Embryonic facial prominence (tissue), 1 donor: Measurements from ENCODE around the gene FHL2.

ENCODE experiments used
- DNase-seq: peaks from one replicate; pipeline ENCODE4 v3.0.0-alpha.2; 2016; ENCODE audit errors: extremely low spot score

The FHL2 gene

DNA sequence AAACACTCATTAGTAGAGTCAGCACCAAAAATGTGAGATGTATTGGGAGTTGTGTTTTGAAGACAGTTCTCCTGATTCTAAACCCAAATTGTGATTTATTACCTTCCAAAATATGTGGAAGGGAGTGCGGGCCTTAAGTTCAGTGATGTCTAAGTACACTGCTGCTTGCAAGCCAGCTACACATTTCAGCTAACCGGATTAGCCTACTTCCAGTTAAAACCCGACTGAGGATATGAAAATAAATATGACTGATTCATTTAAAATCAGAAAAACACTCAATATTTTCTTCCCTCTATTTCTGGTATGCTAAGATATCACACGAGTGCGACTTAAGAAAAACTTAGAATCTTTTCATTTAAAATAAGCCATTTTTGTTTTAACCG is 907 bp downstream of the FHL2 start:
- no peak for DNase-seq

DNA sequence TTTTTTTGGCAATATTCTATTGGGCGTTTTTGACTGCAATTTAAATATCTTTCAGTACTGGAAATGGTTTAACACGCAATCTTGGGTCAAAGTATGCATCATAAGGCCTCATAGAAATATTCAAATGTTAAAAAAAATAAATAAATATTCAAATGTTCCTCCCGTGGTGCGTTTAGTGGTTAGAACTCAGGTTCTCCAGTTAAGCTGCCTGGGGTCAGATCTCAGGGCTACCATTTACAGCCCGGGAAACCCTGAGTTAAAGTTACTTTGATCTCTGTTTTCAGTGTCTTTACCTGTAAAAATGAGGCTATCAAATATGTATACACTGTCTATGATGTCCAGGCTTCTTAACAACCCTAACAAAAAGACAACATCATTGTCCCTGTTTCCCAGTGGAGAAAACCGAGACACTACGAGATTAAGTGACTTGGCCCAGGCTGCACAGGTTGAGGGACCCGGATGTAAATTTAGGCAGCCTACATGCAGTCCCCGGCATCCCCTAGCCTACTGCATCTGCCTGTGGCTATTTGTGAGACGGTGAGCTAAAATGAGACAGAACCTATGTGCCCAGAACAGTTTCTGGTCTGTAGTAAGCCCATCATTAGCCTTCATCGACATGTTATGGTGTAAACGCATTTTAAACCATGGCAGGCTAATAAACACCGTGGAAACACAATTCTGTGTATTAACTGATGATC is 1.7 kb downstream of the FHL2 start:
- no peak for DNase-seq

DNA sequence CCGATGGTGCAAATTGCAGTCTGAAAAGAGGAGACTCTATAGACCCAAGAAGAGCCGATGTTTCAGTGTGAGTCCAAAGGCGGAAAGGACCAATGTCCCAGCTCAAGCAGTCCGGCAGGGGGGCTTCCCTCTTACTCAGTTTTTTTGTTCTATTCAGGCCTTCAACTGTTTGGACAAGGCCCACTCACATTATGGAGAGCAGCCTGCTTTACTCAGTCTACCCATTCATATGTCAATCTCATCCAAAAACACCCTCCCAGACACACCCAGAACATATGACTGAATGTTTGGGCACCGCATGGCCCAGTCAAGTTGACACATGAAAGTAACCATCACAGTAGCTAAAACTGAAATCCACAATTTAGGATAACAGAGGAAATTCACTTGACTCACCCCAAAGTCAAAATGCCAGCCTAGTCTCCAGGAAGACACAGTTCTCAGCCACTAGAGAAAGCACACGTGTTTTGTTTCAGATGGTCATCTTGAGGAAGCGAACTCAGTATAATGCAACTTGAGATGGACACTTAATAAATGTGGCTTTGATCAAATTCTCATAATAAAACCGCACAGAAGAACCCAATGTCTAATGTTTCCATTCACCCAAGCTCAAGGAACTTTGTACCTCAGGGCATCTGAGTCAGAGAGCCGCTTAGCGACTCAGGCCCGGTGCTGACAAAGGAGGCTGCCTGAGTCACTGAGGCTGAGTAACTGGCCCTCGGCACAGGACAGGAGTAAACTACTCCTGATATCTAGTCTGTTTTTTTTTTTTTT is 2.4 kb downstream of the FHL2 start:
- no peak for DNase-seq

DNA sequence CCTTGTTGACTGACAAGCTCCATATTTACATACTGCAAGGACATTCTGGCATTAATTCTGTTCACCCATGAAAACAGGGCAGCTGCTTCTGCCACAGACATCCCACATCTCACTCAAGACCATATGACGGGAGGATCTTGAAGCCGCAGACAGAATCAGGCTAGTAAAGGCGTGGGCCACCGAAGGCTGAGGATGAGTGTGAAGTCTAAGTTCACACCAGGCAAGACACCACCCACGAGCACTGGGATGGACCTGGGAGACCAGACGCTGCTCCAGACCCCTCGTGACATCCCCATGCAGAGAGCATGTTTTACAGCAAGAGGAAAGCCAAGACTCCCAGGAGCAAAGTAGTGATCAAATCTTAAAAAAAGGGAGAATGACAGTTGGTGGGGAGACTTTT is 3.2 kb downstream of the FHL2 start:
- no peak for DNase-seq

DNA sequence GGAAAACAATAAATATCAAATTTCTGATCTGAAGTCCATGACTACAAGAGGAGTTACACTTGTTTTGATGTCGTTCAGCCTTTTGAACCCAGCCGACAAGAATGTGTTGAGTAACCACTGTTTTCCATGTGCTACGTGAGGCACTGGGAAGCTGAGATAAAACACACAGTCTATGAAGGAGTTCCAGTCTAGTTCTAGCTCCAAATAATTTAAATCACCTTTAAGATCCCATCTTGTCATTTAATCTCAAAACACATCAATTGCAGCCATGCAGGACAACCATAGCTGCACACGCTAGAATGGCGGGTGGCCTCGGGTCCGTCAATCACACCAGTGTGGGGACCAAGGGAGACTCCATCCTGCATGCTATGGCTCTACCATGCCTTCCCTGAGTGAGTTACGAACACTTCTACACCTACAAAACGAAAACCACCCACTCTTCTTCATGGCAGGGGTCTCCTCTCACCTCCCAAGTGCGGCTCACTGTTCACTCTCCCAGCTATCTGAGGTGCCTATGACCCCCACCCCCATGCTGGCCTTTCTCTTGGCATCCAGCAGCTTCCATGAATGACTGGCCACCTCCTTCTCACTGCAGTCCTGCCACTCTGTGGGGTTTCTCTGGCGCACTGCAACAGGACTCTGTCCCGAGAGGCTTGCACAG is 3.8 kb downstream of the FHL2 start:
- DNase-seq, result no peak

DNA sequence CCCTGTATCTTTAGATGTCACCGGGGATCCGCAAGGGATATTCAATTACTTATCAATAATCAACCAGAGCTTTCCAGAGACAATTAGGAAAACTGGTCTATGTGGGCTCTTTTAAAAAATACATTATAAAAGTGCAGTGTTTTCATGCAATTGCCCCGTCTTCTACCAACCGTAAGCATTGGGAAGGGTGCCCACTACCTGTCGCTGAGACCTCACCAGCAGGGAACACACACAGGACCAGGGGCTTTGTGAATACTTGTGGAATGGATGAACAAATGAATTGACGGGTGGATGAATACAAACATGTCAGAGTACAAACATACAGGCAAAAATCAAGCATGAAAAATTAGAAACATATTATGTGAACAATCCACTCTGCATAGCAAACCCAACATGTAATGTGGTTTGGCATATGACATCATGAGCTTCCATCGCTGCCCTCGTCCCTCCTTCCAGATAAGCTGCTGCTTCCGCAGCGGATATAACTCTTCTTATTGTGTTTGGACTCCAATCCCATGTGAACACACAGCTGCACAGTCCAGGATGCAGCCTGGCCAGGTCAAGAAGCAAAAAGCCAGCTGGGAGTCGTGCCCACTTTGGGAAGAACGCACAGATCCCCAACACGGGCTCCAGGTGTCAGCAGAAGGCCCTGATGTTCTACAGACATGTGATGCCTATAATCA is 5.3 kb downstream of the FHL2 start:
- no peak for DNase-seq

DNA sequence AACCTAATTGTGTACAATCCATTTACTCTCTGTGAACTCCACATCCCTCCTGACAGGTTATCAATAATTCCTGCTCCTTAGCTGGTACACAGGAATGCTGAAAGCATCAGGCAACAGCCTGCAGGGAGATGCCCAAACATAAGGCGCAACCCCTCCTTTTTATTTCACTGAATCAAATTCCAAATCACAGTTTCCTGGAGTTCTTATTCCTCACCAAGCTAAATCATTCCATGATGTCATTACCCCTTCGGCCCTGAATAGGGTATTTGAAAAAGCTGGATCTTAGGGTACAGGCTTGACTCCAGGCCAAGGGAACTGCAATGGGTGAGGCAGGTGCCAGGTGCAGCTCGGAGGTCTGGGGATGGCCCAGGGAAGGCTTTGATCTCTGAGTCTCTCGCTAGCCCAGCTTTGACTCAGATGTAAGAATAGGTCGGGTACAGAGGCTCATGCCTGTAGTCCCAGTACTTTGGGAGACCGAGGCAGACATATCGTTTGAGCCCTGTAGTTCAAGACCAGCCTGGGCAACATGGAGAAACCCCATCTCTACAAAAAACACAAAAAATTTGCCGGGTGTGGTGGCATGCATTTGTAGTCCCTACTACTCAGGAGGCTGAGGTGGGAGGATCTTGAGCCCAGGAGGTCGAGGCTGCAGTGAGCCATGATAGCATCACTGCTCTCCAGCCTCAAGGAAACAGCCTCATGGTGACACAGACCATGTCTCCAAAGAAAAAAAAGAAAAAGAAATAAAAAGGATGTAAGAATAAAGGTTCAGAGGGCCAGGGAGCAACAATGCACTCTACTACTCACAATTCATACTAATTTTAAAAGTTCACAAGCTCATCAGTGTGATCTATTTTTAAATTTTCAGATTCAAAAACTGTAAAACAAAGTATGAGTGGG is 6.8 kb downstream of the FHL2 start:
- DNase-seq, result no peak

DNA sequence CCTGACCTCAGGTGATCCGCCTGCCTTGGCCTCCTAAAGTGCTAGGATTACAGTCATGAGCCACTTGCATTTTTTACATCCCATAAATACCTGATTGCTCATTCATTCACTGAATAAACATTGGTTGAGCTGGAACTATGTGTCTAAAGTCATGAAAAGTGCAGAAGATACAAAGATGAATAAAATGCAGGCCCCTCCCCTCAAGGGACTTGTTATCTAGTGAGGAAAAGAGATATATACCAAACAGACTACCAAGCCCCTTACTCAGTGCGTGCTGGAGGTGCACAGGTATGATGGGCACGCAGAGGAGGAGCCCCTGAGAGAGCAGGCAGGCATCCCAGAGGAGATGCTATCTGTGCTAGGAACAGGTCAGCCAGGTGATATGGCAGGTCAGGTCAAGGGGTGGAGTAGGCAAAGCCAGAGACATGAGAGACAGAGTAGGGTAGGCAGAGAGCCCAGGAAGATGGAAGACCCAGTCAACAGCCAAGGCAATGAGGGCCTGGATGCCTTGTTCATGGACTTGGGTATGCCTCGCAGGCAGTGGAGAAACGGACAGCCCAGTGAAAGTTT is 7.7 kb downstream of the FHL2 start:
- no peak for DNase-seq

DNA sequence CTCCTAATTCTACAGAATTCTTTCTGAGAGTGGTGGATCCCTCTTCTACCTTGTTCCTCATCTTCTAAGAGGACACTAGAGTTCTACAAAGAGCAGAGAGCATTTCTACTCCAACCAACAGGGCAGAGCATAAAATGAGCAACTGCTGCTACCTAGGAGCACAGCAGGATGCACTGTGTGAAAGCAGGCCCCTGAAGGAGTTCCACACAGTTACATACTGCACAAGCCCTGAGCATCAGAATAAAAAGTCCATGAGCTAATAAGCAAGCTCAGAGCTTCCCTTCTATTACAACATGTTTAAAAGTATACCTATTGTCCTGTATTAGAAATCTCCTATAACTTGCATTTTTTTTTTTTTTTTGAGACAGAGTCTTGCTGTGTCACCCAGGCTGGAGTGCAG is 8.4 kb downstream of the FHL2 start:
- no peak for DNase-seq

DNA sequence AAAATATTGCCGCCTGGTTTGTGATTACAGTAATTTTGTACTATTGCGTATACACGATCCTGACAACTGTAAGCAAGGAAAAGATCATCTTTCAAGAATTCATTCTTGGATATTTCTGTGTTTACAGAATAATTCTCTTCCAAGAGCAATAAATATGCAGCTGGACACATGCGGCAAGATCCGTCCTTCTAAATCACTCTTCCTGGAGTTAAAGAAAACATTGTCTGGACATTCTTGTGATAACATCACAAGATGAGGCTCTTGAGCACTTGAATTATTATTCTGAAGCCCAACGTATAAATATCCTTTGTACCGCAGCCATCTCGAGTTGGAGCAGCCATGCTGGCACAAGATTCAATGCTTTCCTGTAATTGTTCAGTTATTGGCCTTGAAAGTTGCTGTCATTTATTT is 9.9 kb downstream of the FHL2 start:
- no peak for DNase-seq

DNA sequence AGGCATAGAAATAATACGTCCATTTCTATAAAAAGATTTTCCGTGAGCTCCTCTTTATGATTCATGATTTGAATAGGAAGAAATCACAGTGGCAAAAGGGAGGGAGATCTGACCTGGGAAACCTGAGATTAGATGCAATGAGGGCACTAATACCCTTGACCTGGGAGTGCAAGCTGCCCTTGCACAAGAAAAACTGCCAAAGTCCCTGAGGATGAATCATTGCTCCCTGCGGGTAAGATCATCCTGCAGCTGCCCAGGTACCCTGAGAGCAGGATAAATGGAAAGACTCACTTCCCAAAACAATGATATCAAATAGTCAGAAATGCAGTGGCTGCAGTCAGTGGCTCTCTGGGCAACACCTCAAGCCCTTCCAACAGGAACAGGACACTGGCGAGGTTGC is 11.6 kb downstream of the FHL2 start:
- no peak for DNase-seq

DNA sequence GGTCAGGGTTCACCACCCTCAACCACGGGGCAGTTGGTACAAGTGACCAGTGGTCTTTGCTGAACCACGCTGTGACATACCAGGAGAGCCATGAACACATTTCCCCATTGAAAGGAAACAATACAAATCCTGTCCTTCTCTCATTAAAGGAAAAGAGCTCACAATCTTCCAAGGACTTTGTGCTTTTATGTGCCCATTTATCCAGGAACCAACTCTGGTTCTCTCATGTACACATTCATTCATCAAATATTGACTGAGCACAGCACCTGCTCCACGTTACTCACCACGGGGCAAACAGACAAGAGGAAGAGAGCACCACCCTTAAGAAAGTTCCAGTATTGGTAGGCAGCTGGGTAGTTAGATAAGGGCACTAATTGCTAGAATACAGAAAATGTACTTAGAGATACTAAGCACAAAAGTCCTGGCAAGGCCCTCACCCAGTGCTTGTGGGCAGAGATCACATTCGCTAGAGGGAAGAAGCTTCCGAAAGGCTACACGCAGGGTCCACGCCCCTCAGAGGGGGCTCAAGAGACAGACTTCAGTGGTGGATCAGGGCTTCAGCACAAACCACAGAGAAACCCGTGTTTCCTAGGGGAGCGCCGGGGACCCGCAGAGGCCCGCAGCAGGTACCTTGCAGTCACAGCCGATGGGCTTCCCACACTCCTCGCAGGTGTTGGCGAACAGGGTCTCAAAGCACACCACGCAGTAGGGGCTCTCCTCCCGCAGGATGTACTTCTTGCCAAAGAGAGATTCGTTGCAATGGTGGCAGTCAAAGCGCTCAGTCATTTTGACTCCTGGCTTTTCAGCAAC is 12.9 kb downstream of the FHL2 start:
- DNase-seq, result no peak

DNA sequence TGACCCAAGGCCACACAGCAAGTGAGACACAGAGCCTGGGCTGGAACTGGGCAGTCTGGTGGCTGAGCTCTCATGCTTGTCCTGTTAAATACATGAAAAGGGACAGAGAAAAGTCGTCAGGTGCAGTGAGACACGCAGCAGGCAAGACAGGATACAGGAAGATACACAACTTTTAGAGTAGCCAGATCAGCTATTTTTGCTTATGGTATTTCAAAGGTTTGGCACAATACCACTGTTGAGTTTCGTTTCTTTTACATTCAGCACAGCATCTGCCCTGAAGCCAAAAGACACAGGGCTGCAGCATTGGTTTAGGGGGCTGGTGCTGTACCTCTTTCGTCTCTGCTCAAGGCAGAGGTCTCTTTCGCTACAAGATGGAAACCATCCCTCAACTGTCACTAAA is 14.0 kb downstream of the FHL2 start:
- no peak for DNase-seq

DNA sequence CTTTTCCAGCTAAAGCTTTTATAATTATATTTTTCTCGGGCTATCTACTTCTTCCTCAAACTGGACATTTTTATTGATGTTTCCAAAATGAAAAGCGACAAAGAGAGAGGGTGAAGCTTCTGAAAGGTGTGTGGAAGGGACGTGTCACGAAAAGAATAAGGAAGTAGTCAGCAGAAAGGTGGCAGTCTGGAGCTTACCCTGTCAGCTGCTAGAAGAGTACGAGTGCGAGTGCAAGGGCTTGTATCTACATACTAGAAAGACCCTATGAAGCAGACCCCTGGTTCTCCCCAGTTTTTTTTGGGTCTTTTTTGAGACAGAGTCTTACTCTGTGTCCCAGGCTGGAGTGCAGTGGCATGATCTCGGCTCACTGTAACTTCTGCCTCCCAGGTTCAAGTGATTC is 14.6 kb downstream of the FHL2 start:
- no peak for DNase-seq

DNA sequence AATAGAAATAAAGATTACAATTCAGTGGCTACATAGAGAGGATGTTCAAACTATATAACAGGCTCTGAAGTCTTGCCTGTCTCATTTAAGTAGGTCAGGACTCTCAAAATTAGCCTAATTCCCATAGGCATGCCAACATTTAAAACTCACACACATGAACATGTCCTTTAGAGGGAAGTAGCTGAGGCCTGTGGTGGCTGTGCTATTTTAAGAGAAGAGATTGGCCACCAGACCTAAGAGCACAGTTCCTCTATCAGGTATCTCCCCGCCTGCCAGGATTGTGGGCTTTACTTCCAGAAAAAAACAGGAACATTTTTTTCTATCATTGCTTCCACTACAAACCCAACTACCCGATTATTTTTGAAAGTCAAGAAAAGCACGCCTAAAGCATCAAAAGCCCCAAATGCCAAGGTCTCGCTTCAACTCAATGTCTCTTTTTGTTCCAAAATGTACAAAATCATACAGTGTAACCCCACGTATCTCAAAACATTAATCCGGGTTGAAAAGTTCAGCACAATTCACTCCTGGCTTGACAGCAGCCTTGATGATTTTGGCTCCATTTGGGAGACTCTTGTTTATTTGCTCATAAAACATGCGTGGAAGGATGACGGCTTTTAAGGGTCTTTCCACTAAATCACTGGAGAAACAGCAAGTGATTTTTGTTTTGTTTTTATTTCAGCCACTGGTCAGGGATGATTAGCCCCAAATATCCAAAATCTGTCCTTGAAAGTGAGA is 15.3 kb downstream of the FHL2 start:
- DNase-seq, result no peak

DNA sequence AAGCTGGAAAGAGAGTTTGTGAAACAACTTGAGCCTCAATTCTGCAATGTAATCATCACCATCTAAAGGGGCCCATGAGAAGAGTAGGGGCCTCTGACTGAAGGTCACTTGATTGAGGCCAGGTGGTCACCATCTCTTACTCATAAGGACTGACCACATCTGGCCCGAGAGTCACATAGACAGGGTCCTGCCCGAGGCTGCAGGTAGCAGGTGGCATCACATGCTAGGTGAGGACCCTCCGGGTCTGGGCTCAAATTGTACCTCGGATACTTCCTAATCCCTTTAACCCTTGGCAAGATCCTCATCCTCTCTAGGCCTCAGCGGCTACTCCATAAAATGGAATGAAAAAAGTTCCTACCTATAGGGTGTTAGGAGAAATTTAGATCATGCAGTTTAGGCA is 16.7 kb downstream of the FHL2 start:
- DNase-seq, result no peak

DNA sequence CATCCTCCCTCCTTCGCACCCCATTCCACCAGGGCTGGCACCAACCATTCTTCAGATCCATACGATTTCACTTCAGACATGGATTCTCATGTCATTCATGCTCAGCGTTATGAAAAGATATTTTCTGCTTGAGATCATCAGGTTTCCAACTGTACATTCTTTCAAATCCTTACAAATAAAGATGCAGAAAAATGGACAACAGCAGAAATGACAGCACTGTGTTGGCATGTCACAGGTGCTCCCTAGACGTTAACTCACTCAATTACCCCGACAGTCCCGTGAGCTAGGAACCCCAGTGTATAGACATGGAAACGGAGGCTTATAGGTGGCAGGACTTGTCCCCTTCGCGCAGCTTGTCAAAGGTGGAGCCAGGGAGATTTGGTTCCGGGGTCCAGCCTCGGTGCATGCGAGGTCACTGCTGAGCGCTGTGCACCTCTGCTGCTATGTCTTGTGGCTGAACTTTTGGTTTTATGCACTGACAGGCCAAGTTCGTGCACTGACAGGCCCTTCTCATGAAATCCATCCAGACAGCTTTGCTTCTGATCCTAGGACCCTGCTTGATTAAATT is 17.7 kb downstream of the FHL2 start:
- DNase-seq, result no peak

DNA sequence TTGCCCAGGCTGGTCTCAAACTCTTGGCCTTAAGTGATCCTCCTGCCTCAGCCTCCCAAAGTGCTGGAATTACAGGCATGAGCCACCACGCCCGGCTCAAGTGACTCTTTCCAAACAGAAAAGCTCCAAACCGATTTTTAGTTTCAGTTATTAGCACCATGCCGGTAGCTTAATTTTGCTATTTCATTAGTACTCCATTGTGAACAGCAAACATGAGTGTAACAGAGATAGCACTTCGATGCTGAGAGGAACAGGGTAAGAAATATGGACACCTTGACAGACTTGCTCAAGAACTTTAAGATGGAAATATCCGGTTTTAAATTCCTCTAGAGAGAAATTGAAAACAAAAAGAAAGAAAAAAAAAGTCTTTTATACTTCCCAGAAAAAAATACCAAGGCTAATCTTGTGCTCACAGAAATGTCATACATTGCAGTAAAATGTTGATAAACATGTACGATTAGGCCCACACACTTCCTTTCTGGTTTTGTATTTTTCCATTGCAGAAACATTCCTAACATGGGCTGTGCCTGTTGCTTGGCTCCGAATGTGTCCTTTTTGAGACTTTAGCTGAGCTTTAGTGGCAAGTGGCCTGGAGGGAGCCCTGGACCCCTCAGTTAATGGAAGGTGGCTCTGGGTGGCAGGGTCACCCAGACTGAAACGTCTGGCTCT is 18.3 kb downstream of the FHL2 start:
- DNase-seq, result no peak

DNA sequence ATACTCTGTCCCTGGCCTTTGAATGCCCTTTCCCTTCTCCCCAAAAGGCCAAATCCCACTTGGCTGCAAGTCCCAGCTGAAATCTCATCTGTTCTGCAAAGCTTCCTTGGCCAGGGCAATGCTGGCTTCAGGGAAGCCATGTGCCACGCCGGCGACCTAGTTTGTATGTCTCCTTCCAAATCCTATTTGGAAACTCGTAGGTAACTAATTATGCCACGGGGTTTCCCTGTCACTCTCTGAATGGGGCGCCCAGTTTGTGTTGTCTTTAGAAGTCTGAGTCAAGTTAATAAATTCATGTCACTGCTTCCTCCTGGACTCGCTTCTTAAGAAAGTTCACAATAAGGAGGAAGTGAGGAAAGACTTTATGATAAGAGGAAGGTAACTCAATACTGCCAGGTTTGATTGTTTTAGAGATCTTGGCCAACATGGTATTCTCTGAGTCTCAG is 19.1 kb downstream of the FHL2 start:
- DNase-seq, result no peak
